A549 treated with Hydrocortisone at 1 μM for 4 hours (cell line): ENCODE data around the gene SETD9. TPM values are rescaled to one million over a fixed set of nuclear protein-coding genes. Genes with fewer than 3 reads are reported as not detected.

Experiments
- total RNA-seq: library from RNA; stranded (reverse); fragments of 200-300 nt; extraction: Qiagen RNA extraction; gene quantifications from 5 replicates; pipeline ENCODE4 v1.2.3, GENCODE V29; 2022

SETD9 gene
- 4.8 to 6.5 TPM (median 5.5 TPM) in 5 replicates for total RNA-seq

GRCh38 chr5:56909294-56910209, at the start of gene SETD9:
Gene SETD9 (plus strand): TSS chr5:56909596. CDS start chr5:56909646, 50 bp downstream.

GRCh38 chr5:56951946-56952691, 42.7 kb downstream of the SETD9 start, which contains the start of gene MIER3:
Gene MIER3 (minus strand): TSS chr5:56952123. CDS start chr5:56952102, 21 bp downstream.

Other genes with a start within 250 kb of the SETD9 start
- 1.3 to 2.1 TPM (median 1.5 TPM) in 5 replicates for gene MAP3K1, start 94.0 kb upstream of the SETD9 start, total RNA-seq
- gene MIER3, start 42.5 kb downstream of the SETD9 start, total RNA-seq: 6.0 to 13.8 TPM (median 11.2 TPM) in 5 replicates